ENCODE measurements around the gene ADAMTS1. TPM values are rescaled to one million over a fixed set of nuclear protein-coding genes. Genes with fewer than 3 reads are reported as not detected.

The ADAMTS1 gene
- total RNA-seq, 1 donor from 2014 or later, result not detected

- Mint-ChIP-seq H3K27me3 (no peaks in the 10 kb centered on the region), H3K27ac (no peak overlapping the region), H3K36me3 (ENCODE audit: low read depth) (no peaks in the 10 kb centered on the region), H3K4me1 (no peaks in the 10 kb centered on the region), H3K4me3 (no peak overlapping the region), H3K9me3 (peaks cover 4% of the 10 kb centered on the region)
- DNase-seq (no peak), ATAC-seq (ENCODE audit: low read depth) (no peak)
- no peak for TF ChIP-seq CTCF (IDR thresholded peaks at IDR 0.05)
- ChIA-PET POLR2A (no interaction called here), CTCF (no interaction called here)
- intact Hi-C loops (cut with micrococcal nuclease), result no loop called here
Measured at GRCh38 chr21:26795412-26795805, 49.8 kb downstream of the ADAMTS1 start.

- peaks cover 4% of the 10 kb centered on the region for H3K9me3 Mint-ChIP-seq
- H3K27me3 Mint-ChIP-seq, result no peaks in the 10 kb centered on the region
- no peaks in the 10 kb centered on the region for H3K36me3 Mint-ChIP-seq (ENCODE audit: low read depth)
- H3K4me1 Mint-ChIP-seq, result no peaks in the 10 kb centered on the region
- no peak overlapping the region for H3K27ac Mint-ChIP-seq
- DNase-seq (no peak), ATAC-seq (ENCODE audit: low read depth) (no peak)
- POLR2A ChIA-PET, result no interaction called here
- CTCF ChIA-PET, result no interaction called here
- no peak for TF ChIP-seq CTCF (IDR thresholded peaks at IDR 0.05)
- H3K4me3 Mint-ChIP-seq, result no peak overlapping the region
- intact Hi-C loops (cut with micrococcal nuclease), result no loop called here
Measured at GRCh38 chr21:26794597-26795411, 50.4 kb downstream of the ADAMTS1 start.

GRCh38 chr21:26790296-26790695, 54.9 kb downstream of the ADAMTS1 start:
- POLR2A ChIA-PET, result no interaction called here
- Mint-ChIP-seq H3K27ac (no peak overlapping the region), H3K9me3 (peaks cover 2% of the 10 kb centered on the region), H3K27me3 (no peaks in the 10 kb centered on the region), H3K36me3 (ENCODE audit: low read depth) (no peaks in the 10 kb centered on the region), H3K4me3 (no peak overlapping the region), H3K4me1 (no peaks in the 10 kb centered on the region)
- no peak for DNase-seq
- intact Hi-C loops (cut with micrococcal nuclease), result no loop called here
- no peak for ATAC-seq (ENCODE audit: low read depth)
- TF ChIP-seq CTCF (IDR thresholded peaks at IDR 0.05), result no peak
- CTCF ChIA-PET, result no interaction called here

GRCh38 chr21:26788790-26789189, 56.4 kb downstream of the ADAMTS1 start:
- Mint-ChIP-seq H3K4me3 (no peak overlapping the region), H3K4me1 (no peaks in the 10 kb centered on the region), H3K27me3 (no peaks in the 10 kb centered on the region), H3K27ac (no peak overlapping the region), H3K36me3 (ENCODE audit: low read depth) (no peaks in the 10 kb centered on the region), H3K9me3 (peaks cover 2% of the 10 kb centered on the region)
- intact Hi-C loops (cut with micrococcal nuclease), result no loop called here
- CTCF ChIA-PET, result no interaction called here
- DNase-seq (no peak), ATAC-seq (ENCODE audit: low read depth) (no peak)
- POLR2A ChIA-PET, result no interaction called here
- no peak for TF ChIP-seq CTCF (IDR thresholded peaks at IDR 0.05)

Other genes with a start within 250 kb of the ADAMTS1 start
- not detected in 2 replicates for gene ADAMTS5, start 121.7 kb upstream of the ADAMTS1 start, total RNA-seq